ENCODE measurements around the gene C3orf52.

DNA sequence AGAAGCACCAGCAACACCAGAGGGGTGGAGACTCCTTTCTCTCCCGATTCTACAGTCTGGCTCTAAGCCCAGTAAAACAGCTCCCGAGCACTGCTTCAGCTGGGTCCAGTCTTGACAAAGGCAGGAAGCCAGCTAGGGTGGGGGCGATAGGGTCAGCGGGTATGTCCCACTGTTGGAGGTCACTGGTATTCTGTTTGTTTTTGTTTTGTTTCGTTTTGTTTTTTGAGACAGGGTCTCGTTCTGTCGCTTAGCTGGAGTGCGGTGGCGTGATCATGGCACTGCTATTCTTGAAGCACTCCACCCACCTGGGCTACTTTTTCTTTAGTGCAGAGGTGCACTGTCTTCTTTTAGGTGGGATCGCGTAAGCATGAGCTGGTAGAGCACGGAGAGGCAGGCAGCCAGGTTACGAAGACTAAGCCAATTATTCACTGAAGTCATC is 30.6 kb downstream of the C3orf52 start:
- no peak for TF ChIP-seq POLR2AphosphoS5 (IDR thresholded peaks at IDR 0.05)
- TF ChIP-seq, protein P1, sequence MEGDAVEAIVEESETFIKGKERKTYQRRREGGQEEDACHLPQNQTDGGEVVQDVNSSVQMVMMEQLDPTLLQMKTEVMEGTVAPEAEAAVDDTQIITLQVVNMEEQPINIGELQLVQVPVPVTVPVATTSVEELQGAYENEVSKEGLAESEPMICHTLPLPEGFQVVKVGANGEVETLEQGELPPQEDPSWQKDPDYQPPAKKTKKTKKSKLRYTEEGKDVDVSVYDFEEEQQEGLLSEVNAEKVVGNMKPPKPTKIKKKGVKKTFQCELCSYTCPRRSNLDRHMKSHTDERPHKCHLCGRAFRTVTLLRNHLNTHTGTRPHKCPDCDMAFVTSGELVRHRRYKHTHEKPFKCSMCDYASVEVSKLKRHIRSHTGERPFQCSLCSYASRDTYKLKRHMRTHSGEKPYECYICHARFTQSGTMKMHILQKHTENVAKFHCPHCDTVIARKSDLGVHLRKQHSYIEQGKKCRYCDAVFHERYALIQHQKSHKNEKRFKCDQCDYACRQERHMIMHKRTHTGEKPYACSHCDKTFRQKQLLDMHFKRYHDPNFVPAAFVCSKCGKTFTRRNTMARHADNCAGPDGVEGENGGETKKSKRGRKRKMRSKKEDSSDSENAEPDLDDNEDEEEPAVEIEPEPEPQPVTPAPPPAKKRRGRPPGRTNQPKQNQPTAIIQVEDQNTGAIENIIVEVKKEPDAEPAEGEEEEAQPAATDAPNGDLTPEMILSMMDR (IDR thresholded peaks at IDR 0.05) = no peak
- no peak for TF ChIP-seq EP300 (IDR thresholded peaks at IDR 0.05)

Measured in esophagus muscularis mucosa (tissue), 4 donors.